PFSK-1 (cell line): ENCODE measurements around the gene EED.

Source experiments
- FOXP2 ChIP-seq: optimal IDR thresholded peaks from 2 replicates; pipeline ENCODE3; 2011; ENCODE audit warnings: borderline replicate concordance, control low read depth, inconsistent platforms; ENCODE audit not compliant: insufficient read depth; ENCODE audit errors: extremely low read length, extremely low read depth
- POLR2AphosphoS5 ChIP-seq: IDR thresholded peaks from 2 replicates; pipeline ENCODE4 v1.6.1; 2012; ENCODE audit warnings: low read depth, mild to moderate bottlenecking, control low read depth, low read length, moderate library complexity
- SIN3A ChIP-seq: IDR thresholded peaks from 2 replicates; pipeline ENCODE4 v1.6.1; 2012; ENCODE audit warnings: mild to moderate bottlenecking, low read length, moderate library complexity, borderline replicate concordance; ENCODE audit not compliant: insufficient read depth
- TAF1 ChIP-seq: IDR thresholded peaks from 2 replicates; pipeline ENCODE4 v1.6.1; 2012; ENCODE audit warnings: low read length, control low read depth, borderline replicate concordance; ENCODE audit not compliant: insufficient read depth
- TF ChIP-seq, protein P1 (sequence below), 2 experiments: IDR thresholded peaks; 2 replicates each; pipeline versions ENCODE4 v1.6.1 to v1.8.0; 2011 to 2012; ENCODE audit warnings: low read depth in 2 of 2, low read length in 2 of 2, control low read depth in 1 of 2, inconsistent platforms in 1 of 2, mild to moderate bottlenecking in 1 of 2, moderate library complexity in 1 of 2; ENCODE audit not compliant: insufficient read depth in 1 of 2

DNA sequence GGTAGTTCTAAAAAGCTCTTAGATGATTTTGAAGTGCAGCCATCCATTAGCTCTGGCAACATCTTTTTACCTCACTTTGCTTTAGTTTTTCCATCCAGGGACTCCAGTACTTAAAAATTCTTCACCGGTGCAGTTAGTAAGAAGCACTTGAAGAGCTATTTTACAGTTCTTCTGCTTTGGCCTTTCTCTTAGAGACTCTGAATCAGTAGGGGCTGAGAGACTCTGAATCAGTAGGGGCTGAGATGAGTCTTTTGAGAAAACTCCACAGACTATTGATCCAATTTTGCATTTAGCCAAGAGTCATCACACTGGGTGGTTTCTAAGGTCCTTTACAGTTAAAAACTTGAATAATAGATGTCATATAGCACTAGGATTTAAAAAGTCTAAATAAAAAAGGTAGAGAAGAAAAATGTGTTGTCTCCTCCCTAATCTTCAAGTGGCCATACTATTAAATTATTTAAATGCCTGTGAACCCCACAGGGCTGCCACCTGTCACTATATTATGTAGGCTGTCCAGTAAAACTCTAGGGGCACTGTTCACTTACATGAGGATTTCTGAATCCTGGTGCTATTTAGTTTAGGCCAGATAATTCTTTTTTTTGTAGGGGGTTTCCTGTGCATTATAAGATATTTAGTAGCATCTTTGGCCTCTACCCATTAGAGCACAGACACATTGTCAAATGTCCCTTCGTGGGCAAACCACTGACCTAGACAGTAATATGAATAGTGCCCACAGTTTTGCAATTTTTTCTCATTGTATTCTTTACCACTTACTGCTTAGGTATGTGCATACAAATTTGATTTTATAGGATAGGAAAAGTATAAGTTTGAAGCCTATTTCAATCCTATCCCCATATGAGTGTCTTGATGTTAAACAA lies 31.2 kb downstream of the EED start:
- TF ChIP-seq, protein P1, sequence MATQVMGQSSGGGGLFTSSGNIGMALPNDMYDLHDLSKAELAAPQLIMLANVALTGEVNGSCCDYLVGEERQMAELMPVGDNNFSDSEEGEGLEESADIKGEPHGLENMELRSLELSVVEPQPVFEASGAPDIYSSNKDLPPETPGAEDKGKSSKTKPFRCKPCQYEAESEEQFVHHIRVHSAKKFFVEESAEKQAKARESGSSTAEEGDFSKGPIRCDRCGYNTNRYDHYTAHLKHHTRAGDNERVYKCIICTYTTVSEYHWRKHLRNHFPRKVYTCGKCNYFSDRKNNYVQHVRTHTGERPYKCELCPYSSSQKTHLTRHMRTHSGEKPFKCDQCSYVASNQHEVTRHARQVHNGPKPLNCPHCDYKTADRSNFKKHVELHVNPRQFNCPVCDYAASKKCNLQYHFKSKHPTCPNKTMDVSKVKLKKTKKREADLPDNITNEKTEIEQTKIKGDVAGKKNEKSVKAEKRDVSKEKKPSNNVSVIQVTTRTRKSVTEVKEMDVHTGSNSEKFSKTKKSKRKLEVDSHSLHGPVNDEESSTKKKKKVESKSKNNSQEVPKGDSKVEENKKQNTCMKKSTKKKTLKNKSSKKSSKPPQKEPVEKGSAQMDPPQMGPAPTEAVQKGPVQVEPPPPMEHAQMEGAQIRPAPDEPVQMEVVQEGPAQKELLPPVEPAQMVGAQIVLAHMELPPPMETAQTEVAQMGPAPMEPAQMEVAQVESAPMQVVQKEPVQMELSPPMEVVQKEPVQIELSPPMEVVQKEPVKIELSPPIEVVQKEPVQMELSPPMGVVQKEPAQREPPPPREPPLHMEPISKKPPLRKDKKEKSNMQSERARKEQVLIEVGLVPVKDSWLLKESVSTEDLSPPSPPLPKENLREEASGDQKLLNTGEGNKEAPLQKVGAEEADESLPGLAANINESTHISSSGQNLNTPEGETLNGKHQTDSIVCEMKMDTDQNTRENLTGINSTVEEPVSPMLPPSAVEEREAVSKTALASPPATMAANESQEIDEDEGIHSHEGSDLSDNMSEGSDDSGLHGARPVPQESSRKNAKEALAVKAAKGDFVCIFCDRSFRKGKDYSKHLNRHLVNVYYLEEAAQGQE (IDR thresholded peaks at IDR 0.05; ENCODE audit: insufficient read depth in 1 of 2, low read depth in 2 of 2, low read length in 2 of 2), result no peak
- TF ChIP-seq TAF1 (no peak), POLR2AphosphoS5 (no peak), SIN3A (no peak), FOXP2 (no peak)
